Measurements from ENCODE around the gene MRGPRD. TPM values are rescaled to one million over a fixed set of nuclear protein-coding genes. Genes with fewer than 3 reads are reported as not detected.

The MRGPRD gene
- total and polyA plus RNA-seq, 10 of the 15 experiments (the other 5 are each of a cell fraction or from before 2014, with no cell fraction given) = not detected

DNA sequence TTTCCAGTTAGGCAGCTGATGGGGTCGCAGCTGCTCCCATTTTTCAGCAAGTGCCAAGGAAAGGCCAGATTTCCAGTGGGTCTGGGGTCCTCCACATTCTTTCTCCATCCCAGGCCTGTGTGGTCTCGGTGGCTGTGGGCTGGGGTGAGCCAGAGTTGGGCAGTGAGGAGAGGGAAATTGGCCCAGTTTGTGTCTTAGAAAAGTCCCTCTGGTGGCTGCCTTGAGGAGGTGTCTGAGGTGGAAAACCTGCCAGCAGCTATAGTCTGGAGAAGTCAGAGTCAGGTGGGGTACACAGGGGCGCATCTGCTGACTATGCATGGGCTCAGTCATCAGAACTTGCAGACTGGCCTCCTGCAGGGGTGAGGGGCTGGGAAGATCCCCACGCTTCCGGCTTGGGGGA is 30.5 kb downstream of the MRGPRD start:
- TF ChIP-seq CTCF (IDR thresholded peaks at IDR 0.05 in 2 of 3, conservative IDR thresholded peaks at IDR 0.05 in 1 of 3; ENCODE audit: control insufficient read depth in 2 of 3, extremely low read depth in 1 of 3, insufficient read depth in 1 of 3, low read depth in 3 of 3, low read length in 3 of 3) (peak; percentile 17 to 39 (median 22); a peak in 2 of 6 replicates), SMC3 (IDR thresholded peaks at IDR 0.05; ENCODE audit: borderline replicate concordance, low read length) (peak; percentile 20; the same call in 1 of the 2 replicates), IRF4 (IDR thresholded peaks at IDR 0.05; ENCODE audit: low read depth, low read length) (no peak), RAD21 (IDR thresholded peaks at IDR 0.05; ENCODE audit: insufficient read depth, low read depth, low read length) (0 out of 2 replicates have a peak, but pooled peaks have one; percentile 13)
- no peaks in the 10 kb centered on the region for H3K27me3 ChIP-seq (replicated peaks in 1 of 2; ENCODE audit: control insufficient read depth in 2 of 2, insufficient read depth in 2 of 2, low read length in 1 of 2)
- H3K9me3 ChIP-seq (replicated peaks; ENCODE audit: control insufficient read depth, insufficient read depth, low read length) = no peaks in the 10 kb centered on the region
- no peak overlapping the region for H3K4me3 ChIP-seq
- ChIA-PET POLR2A (no interaction called here), CTCF (no interaction called here), SMC1A (ENCODE audit: uncharacterized antibody, unreplicated experiment) (no interaction called here), RAD21 (ENCODE audit: unreplicated experiment) (interaction anchor here (0.8 kb wide), 1 partner anchor 62 kb away, joined by 3 read pairs; no protein-coding TSS in a partner anchor)
- DNase-seq (ENCODE audit: low read depth, low spot score) = no peak
- 24% methylated on average over 5 of the region's 5 CpGs for WGBS (ENCODE audit: insufficient coverage, insufficient replicate concordance, low lambda C conversion rate, missing lambda C conversion rate)
- H3K4me2 ChIP-seq (ENCODE audit: control insufficient read depth, insufficient read depth) = no peak overlapping the region
- in situ Hi-C loops (cut with MboI) (no loop called here), intact Hi-C loops (cut with micrococcal nuclease; ENCODE audit: unreplicated experiment) (no loop called here)
- H3K79me2 ChIP-seq (ENCODE audit: control insufficient read depth, insufficient read depth, low read length) = no peaks in the 10 kb centered on the region
- H3K4me1 ChIP-seq (ENCODE audit: control insufficient read depth, insufficient read depth, low read length) = no peaks in the 10 kb centered on the region
- H3K9ac ChIP-seq (ENCODE audit: control insufficient read depth, insufficient read depth, low read length) = no peak overlapping the region
- peak; percentile 78 for ATAC-seq
- H2AFZ ChIP-seq (ENCODE audit: control insufficient read depth, low read depth, low read length) = no peak overlapping the region
- H3K36me3 ChIP-seq (ENCODE audit: control insufficient read depth in 2 of 2, insufficient read depth in 2 of 2, low read length in 1 of 2) = no peaks in the 10 kb centered on the region
- no peak for FAIRE-seq
- H3K27ac ChIP-seq (ENCODE audit: control insufficient read depth, insufficient read depth) = no peak overlapping the region
- no TSS peak for BruUV-seq (replicated peaks)
- H4K20me1 ChIP-seq (ENCODE audit: control insufficient read depth, insufficient read depth) = no peaks in the 10 kb centered on the region

- ATAC-seq (no peak), DNase-seq (ENCODE audit: low read depth, low spot score) (no peak), FAIRE-seq (no peak)
- Histone ChIP-seq H3K4me1 (ENCODE audit: control insufficient read depth, insufficient read depth, low read length) (no peaks in the 10 kb centered on the region), H3K4me3 (no peak overlapping the region), H3K79me2 (ENCODE audit: control insufficient read depth, insufficient read depth, low read length) (no peaks in the 10 kb centered on the region), H3K27me3 (replicated peaks in 1 of 2; ENCODE audit: control insufficient read depth in 2 of 2, insufficient read depth in 2 of 2, low read length in 1 of 2) (no peaks in the 10 kb centered on the region), H3K27ac (ENCODE audit: control insufficient read depth, insufficient read depth) (no peak overlapping the region), H3K4me2 (ENCODE audit: control insufficient read depth, insufficient read depth) (no peak overlapping the region), H2AFZ (ENCODE audit: control insufficient read depth, low read depth, low read length) (no peak overlapping the region), H3K9ac (ENCODE audit: control insufficient read depth, insufficient read depth, low read length) (no peak overlapping the region), H3K9me3 (replicated peaks; ENCODE audit: control insufficient read depth, insufficient read depth, low read length) (no peaks in the 10 kb centered on the region), H4K20me1 (ENCODE audit: control insufficient read depth, insufficient read depth) (no peaks in the 10 kb centered on the region), H3K36me3 (ENCODE audit: control insufficient read depth in 2 of 2, insufficient read depth in 2 of 2, low read length in 1 of 2) (no peaks in the 10 kb centered on the region)
- 87% methylated on average over 17 of the region's 17 CpGs for WGBS (ENCODE audit: insufficient coverage, insufficient replicate concordance, low lambda C conversion rate, missing lambda C conversion rate)
- ChIA-PET POLR2A (no interaction called here), CTCF (no interaction called here), RAD21 (ENCODE audit: unreplicated experiment) (no interaction called here), SMC1A (ENCODE audit: uncharacterized antibody, unreplicated experiment) (no interaction called here)
- intact Hi-C loops (cut with micrococcal nuclease; ENCODE audit: unreplicated experiment) = loop anchor here (5.0 kb wide), 1 partner anchor 138 kb away; no protein-coding TSS in a partner anchor
- BruUV-seq (replicated peaks) = no TSS peak
- in situ Hi-C loops (cut with MboI) = no loop called here
- TF ChIP-seq, protein P1, sequence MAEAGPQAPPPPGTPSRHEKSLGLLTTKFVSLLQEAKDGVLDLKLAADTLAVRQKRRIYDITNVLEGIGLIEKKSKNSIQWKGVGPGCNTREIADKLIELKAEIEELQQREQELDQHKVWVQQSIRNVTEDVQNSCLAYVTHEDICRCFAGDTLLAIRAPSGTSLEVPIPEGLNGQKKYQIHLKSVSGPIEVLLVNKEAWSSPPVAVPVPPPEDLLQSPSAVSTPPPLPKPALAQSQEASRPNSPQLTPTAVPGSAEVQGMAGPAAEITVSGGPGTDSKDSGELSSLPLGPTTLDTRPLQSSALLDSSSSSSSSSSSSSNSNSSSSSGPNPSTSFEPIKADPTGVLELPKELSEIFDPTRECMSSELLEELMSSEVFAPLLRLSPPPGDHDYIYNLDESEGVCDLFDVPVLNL (IDR thresholded peaks at IDR 0.05; ENCODE audit: low read depth, low read length) = no peak
- no peak for TF ChIP-seq BCLAF1 (IDR thresholded peaks at IDR 0.05)
- no peak for TF ChIP-seq POLR2AphosphoS2 (IDR thresholded peaks at IDR 0.05; ENCODE audit: low read depth, low read length)
- no peak for TF ChIP-seq RFX5 (IDR thresholded peaks at IDR 0.05; ENCODE audit: low read depth, low read length)
- TF ChIP-seq MTA3 (IDR thresholded peaks at IDR 0.05; ENCODE audit: borderline replicate concordance, low read length) = no peak
- TF ChIP-seq SMAD1 (IDR thresholded peaks at IDR 0.05; ENCODE audit: low read depth, partially characterized antibody) = no peak
- no peak for TF ChIP-seq BMI1 (IDR thresholded peaks at IDR 0.05; ENCODE audit: borderline replicate concordance)
- no peak for TF ChIP-seq TARDBP (IDR thresholded peaks at IDR 0.05; ENCODE audit: borderline replicate concordance)
Measured at GRCh38 chr11:68948935-68949334, 31.9 kb downstream of the MRGPRD start.

Measured in GM12878 (cell line).